ENCODE measurements around the gene CDK6.

- TF ChIP-seq, protein P1, sequence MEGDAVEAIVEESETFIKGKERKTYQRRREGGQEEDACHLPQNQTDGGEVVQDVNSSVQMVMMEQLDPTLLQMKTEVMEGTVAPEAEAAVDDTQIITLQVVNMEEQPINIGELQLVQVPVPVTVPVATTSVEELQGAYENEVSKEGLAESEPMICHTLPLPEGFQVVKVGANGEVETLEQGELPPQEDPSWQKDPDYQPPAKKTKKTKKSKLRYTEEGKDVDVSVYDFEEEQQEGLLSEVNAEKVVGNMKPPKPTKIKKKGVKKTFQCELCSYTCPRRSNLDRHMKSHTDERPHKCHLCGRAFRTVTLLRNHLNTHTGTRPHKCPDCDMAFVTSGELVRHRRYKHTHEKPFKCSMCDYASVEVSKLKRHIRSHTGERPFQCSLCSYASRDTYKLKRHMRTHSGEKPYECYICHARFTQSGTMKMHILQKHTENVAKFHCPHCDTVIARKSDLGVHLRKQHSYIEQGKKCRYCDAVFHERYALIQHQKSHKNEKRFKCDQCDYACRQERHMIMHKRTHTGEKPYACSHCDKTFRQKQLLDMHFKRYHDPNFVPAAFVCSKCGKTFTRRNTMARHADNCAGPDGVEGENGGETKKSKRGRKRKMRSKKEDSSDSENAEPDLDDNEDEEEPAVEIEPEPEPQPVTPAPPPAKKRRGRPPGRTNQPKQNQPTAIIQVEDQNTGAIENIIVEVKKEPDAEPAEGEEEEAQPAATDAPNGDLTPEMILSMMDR (IDR thresholded peaks at IDR 0.05): peak in 1 of 6 experiments; percentile 4
- peak in 1 of 2 donors; percentile 40 for TF ChIP-seq POLR2A (IDR thresholded peaks at IDR 0.05)
These were observed 227.7 kb downstream of the CDK6 start for GRCh38 chr7:92608380-92609322.

All from thyroid gland (tissue), 4 donors.